ENCODE results near the gene RASGRP4.

RASGRP4 gene

DNA sequence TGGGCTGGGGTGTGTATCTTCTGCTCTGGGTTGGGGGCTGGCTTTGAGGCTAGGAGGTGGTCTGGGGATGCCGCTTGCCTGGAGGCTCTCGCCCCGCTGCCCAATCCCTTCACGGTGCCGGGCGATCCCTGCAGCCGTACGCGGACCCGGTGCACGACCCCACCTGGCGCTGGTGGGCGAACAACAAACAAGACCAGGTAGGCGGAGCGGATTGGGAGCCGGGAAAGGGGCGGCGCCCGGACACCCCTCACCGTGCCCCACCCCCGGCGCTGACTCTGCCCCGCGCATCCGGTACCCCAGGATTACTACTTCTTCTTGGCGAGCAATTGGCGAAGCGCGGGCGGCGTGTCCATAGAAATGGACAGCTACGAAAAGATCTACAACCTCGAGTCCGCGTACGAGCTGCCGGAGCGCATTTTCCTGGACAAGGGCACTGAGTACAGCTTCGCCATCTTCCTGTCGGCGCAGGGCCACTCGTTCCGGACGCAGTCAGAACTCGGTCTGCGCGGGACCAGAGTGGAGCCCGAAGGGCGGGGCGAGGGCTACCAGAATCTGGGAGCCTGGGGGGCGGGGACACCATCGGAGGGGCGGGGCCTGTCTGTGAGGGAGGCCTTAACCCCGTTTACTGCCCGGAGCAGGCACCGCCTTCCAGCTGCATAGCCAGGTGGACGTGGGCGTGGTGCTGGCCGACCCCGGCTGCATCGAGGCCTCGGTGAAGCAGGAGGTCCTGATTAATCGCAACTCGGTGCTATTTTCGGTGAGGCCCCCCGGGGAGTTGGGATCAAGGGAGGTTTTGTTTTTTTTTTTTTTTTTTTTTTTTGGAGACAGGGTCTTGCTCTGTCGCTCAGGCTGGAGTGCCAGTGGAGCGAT, 63.7 kb downstream of the RASGRP4 start:
- peak overlapping the region; percentile 54 for H3K27ac ChIP-seq
- TF ChIP-seq, protein P1, sequence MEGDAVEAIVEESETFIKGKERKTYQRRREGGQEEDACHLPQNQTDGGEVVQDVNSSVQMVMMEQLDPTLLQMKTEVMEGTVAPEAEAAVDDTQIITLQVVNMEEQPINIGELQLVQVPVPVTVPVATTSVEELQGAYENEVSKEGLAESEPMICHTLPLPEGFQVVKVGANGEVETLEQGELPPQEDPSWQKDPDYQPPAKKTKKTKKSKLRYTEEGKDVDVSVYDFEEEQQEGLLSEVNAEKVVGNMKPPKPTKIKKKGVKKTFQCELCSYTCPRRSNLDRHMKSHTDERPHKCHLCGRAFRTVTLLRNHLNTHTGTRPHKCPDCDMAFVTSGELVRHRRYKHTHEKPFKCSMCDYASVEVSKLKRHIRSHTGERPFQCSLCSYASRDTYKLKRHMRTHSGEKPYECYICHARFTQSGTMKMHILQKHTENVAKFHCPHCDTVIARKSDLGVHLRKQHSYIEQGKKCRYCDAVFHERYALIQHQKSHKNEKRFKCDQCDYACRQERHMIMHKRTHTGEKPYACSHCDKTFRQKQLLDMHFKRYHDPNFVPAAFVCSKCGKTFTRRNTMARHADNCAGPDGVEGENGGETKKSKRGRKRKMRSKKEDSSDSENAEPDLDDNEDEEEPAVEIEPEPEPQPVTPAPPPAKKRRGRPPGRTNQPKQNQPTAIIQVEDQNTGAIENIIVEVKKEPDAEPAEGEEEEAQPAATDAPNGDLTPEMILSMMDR (IDR thresholded peaks at IDR 0.05) = no peak
- no peak for TF ChIP-seq ZFX (IDR thresholded peaks at IDR 0.05; ENCODE audit: borderline replicate concordance)

DNA sequence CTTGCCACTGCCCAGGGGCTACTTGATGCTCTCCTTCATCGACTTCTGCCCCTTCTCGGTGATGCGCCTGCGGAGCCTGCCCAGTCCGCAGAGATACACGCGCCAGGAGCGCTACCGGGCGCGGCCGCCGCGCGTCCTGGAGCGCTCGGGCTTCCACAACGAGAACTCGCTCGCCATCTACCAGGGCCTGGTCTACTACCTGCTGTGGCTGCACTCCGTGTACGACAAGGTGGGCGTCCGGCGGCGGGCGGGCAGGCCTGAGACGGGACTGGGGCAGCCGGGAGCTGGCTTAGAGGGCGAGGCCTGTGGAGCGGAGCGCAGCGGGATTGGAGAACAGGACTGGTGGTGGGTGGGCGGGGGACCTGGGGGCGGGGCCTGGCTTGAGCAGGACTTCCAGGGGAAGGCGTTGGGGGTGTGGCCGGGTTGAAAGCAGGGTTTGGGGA, 64.4 kb downstream of the RASGRP4 start:
- no peak for TF ChIP-seq ZFX (IDR thresholded peaks at IDR 0.05; ENCODE audit: borderline replicate concordance)
- TF ChIP-seq, protein P1 (IDR thresholded peaks at IDR 0.05) = peak; percentile 12; the same call in 1 of the 2 replicates
- H3K27ac ChIP-seq = peak overlapping the region; percentile 54

DNA sequence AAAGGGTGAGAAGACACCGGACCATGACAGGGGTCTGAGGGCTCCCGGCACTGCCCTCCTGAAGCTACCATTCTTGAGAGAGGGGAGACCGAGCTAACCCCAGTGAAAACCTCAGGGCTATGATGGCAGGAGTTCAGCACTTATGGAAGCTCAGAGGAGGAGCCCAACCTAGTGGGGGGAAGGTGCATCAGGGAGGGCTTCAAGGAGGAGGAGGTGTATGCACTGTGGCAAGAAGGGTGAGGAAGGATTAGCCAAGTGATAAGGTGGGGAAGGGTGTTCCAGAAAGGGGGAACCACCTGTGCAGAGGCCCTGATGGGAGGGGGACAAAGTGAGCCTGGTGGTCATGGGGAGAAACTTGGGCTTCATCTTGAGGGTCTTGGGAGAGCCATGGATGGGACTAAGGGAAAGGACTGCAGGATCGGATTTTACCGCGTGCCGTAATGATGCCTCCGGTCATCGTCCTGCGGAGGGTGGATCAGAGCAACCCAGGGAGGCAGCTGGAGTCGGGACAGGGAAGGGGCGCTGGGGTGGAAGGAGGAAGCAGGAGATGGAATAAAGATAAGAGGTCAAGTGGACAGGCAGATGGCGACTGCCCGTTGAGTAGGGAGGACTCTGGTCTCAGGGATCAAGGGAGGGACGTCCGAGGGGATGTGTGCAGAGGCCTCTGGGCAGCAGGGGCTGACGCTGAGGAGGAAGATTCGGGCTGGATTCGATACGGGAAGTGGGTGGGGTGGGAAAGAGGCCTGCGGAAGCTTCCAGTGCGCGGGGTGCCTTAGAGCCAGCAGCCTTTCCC, 65.0 kb downstream of the RASGRP4 start:
- TF ChIP-seq, protein P1 (IDR thresholded peaks at IDR 0.05) = no peak
- no peak for TF ChIP-seq ZFX (IDR thresholded peaks at IDR 0.05; ENCODE audit: borderline replicate concordance)
- H3K27ac ChIP-seq = peak overlapping the region; percentile 54

DNA sequence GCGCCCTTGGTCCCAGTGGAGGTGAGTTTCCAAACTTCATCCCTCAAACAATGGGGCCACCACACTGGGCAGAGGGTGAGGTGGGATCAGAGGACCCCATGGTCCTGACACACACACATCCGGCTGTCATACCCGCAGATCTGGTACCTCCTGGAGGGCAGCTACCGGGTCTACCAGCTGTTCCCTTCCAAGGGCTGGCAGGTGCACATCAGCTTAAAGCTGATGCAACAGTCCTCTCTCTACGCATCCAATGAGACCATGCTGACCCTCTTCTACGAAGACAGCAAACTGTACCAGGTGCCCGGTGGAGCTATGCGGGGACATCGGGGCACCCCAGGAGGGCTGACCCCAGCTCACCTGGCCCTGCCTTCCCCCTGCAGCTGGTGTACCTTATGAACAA, 65.7 kb downstream of the RASGRP4 start:
- TF ChIP-seq, protein P1 (IDR thresholded peaks at IDR 0.05) = no peak
- no peak for TF ChIP-seq ZFX (IDR thresholded peaks at IDR 0.05; ENCODE audit: borderline replicate concordance)
- H3K27ac ChIP-seq = no peak overlapping the region

DNA sequence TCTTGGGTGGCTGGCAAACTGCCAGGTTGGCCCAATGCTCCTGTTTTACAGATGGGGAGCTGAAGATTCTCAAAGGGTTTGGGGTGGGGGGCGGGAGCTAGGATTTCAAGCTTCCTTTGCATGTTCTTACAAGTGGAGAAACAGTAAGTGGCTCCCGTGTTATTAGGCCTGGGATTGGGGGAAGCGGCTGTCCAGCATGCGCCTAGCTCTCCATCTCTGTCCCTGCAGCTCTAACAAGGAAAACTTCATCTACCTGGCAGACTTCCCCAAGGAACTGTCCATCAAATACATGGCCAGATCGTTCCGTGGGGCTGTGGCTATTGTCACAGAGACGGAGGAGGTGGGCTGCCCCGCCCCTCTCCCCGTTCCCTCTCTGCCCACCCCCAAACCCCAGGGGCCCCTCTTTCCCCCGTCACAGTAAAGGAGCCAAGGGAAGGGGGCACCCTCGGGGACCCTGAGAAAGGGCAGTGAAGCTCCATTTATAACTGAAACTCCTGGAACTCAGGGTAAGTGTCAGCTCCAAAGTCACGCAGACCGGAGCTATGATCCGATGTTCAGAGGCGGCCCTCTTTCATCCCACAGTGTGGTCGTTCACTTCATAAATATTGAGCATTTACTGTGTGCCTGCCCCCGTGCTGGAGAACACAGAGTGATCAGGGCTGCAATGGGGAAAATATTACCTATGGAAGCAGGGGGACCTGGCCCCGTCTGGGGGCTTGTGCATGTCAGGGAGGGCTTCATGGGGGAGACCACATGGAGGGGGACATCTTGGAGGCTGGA, 66.6 kb downstream of the RASGRP4 start:
- no peak for TF ChIP-seq ZFX (IDR thresholded peaks at IDR 0.05; ENCODE audit: borderline replicate concordance)
- TF ChIP-seq, protein P1 (IDR thresholded peaks at IDR 0.05) = no peak
- H3K27ac ChIP-seq = no peak overlapping the region

Data from 22Rv1 (cell line).